ENCODE data around the gene PLA2G2D.

DNA sequence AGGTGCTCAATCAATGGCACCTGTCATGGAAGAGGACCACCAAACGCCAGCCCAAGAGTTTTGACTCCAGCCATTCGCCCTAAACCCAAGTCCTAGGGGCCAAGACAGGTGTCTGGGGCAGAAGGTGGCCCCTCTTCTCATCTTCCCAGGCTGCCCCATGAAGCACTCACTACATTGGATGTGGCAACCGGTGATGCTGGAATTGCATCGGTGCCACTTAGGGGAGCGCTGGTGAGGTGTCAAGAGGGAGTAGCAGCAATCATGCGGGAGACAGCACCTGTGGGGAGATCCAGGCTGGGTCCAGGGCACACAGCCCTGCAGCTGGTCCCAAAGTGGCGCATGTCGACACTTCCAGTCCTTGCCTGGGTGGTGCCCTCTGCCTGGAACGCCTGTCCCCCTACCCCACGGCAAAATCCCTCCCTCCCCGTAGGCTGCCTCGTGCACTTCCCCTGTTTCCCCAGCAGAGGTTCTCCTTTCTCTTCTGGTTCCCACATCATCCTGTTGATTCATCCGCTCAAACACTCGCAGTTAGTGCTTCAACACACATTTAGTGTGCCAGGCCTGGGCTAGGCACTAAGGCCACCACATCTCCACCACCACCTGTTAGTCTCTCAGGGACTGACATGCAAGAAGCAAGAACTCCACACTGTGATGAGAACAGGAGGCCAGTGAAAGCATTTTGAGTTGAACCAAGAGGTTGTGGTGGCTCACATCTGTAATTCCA lies 18.5 kb downstream of the PLA2G2D start:
- TF ChIP-seq POLR2AphosphoS5 (IDR thresholded peaks at IDR 0.05), result no peak
- TF ChIP-seq, protein P1, sequence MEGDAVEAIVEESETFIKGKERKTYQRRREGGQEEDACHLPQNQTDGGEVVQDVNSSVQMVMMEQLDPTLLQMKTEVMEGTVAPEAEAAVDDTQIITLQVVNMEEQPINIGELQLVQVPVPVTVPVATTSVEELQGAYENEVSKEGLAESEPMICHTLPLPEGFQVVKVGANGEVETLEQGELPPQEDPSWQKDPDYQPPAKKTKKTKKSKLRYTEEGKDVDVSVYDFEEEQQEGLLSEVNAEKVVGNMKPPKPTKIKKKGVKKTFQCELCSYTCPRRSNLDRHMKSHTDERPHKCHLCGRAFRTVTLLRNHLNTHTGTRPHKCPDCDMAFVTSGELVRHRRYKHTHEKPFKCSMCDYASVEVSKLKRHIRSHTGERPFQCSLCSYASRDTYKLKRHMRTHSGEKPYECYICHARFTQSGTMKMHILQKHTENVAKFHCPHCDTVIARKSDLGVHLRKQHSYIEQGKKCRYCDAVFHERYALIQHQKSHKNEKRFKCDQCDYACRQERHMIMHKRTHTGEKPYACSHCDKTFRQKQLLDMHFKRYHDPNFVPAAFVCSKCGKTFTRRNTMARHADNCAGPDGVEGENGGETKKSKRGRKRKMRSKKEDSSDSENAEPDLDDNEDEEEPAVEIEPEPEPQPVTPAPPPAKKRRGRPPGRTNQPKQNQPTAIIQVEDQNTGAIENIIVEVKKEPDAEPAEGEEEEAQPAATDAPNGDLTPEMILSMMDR (IDR thresholded peaks at IDR 0.05), result peak; percentile 50 to 81 (median 74)
- no peak for TF ChIP-seq POLR2A (IDR thresholded peaks at IDR 0.05)
